Liver (tissue), 3 donors: Measurements from ENCODE around the gene CDH23.

Source experiments
- ATF3 ChIP-seq: IDR thresholded peaks from 2 replicates; pipeline ENCODE4 v1.6.1; 2016; ENCODE audit warnings: antibody characterized with exemption
- CTCF ChIP-seq: fragments of 150-350 bp; IDR thresholded peaks from 2 replicates; pipeline ENCODE4 v1.5.1; 2017; ENCODE audit warnings: improper control_type of control experiment, low read depth, low read length; ENCODE audit not compliant: missing input control
- GABPA ChIP-seq, 2 donors: IDR thresholded peaks in 1 of 2; conservative IDR thresholded peaks in 1 of 2; 2 replicates each; pipeline ENCODE4 v1.6.1; 2016; ENCODE audit warnings: antibody characterized with exemption in 2 of 2, mild to moderate bottlenecking in 1 of 2, moderate library complexity in 1 of 2
- RAD21 ChIP-seq, 2 donors: IDR thresholded peaks; 2 replicates each; pipeline ENCODE4 v1.6.1; 2016; ENCODE audit warnings: antibody characterized with exemption in 2 of 2, mild to moderate bottlenecking in 2 of 2
- TAF1 ChIP-seq: conservative IDR thresholded peaks from 2 replicates; pipeline ENCODE4 v1.6.1; 2016; ENCODE audit warnings: antibody characterized with exemption, mild to moderate bottlenecking
- donor health status: healthy.
- donor health status: healthy.

DNA sequence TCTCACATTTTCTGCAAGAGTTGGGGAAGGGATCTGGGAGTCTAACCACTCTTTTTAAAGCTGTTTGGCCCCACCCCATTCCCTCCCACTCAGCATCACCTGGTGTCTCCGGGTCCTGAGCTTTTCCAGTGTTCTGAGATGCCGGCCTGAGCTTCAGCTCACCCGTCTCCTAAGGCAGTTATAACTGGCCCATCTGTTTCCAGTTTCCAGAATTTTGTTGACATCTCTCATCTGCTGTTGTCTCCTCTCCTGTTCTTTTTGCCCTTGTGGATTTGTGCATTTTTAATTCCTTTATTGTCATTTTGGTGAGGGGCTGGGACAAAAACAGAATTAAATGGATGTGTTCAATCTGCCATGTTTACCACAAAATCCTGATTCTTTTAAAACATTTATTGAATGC is 162.3 kb downstream of the CDH23 start:
- no peak for TF ChIP-seq CTCF
- TF ChIP-seq RAD21 (IDR thresholded peaks at IDR 0.05): no peak
- no peak for TF ChIP-seq GABPA (IDR thresholded peaks at IDR 0.05 in 1 of 2, conservative IDR thresholded peaks at IDR 0.05 in 1 of 2)
- TF ChIP-seq TAF1: no peak
- TF ChIP-seq ATF3: no peak
